Erythroblast (primary cell): ENCODE results near the gene SPATA9.
A peak's percentile ranks its signal among the peaks of the same experiment; 100 is the strongest.
"Not testable (repeated sequence)": the region's sequence is repeated elsewhere in the genome, so short reads cannot be mapped to it uniquely, and the experiment has no call there.

Experiments used
- DNase-seq, 2 experiments: peaks; one replicate each; lab custom pipeline; 2025; lab: John Stamatoyannopoulos, UW
- GATA1 ChIP-seq: IDR thresholded peaks from 2 replicates; pipeline ENCODE4 v1.6.1; 2011; ENCODE audit warnings: low read depth, mild to moderate bottlenecking, control low read depth, low read length, moderate library complexity
- POLR2A ChIP-seq: IDR thresholded peaks from 2 replicates; pipeline ENCODE4 v1.6.1; 2011; ENCODE audit warnings: mild to moderate bottlenecking, low read length

The SPATA9 gene

GRCh38 chr5:95654196-95654595, 28.6 kb downstream of the SPATA9 start:
- no peak for DNase-seq
- no peak for TF ChIP-seq POLR2A
- TF ChIP-seq GATA1, result no peak

DNA sequence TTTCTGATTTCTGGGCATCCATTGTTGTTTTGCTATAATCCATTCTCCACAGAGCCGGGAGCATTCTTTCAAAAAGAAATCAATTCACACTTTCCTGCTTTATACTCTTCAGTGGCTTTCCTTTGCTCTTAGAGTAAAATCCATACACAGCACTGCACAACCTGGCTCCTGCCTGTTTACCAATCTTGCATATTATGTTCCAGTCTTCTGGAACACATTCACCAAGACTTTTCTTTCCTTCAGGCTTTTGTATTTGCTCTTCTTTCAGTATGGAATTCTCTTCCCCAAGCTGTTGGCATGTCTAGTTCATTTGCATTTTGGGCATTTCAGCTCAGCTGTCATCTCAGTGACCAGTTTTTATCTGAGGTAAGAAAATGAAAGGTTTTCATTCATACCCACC, 29.9 kb downstream of the SPATA9 start:
- DNase-seq, result no peak
- TF ChIP-seq GATA1 (no peak), POLR2A (no peak)

DNA sequence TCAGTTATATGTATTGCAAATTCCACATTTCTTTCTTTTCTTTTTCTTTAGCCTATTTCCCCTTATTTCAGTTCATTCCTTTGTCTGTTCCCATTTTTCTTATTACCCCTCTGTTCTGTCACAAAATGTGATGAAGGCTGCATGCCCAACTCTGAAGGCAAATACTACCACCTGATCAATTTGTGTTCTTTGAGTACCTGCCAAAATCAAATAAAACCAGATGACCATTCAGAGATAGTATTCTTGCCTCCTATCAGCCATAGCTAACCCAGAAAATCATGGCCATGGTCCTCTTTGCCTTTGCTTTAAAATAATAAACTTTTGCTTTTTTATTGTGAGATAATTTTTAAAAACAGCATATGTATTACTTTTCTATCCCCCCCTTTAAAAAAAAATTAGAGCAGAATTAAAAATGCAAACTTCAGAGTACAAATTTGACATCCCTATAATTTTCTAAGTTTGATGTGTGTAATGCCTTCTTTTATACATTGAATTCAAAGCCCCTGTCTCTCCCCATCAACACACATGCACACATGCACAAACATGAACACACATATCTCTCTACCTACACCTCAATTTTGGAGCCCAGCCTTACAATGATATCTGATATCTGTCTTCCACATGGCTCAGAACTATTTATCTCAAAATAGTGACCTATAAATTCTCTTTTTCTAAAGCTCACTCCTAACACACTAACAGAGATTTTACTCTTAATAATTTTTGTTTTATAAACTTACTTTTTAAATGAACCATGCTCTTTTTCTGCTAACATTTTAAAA, 32.8 kb downstream of the SPATA9 start:
- peak; percentile 59 to 69 for DNase-seq
- no peak for TF ChIP-seq POLR2A
- no peak for TF ChIP-seq GATA1

DNA sequence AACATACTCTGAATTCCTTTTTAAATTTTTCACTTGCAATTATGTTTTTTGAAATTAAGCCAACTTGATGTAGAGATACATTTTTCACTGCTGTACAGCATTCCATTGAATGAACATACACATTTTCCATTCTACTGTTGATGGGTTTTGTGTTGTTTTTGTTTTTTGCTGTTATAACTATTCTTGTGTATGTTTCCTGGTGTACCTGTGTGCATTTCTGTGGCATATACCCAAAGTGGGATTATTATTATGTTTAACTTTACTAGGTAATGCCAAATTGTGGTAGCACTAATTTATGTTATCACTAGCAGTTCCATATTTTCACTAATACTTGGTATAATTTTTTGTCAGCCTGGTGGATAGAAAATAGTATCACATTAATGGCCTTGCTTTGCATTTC, 33.5 kb downstream of the SPATA9 start:
- DNase-seq, result peak; percentile 44 to 67
- TF ChIP-seq GATA1 (no peak), POLR2A (no peak)

- peak; percentile 92 to 95 for DNase-seq
- TF ChIP-seq GATA1 (no peak), POLR2A (peak; percentile 97)
Observed at GRCh38 chr5:95647886-95648860, 34.6 kb downstream of the SPATA9 start.

DNA sequence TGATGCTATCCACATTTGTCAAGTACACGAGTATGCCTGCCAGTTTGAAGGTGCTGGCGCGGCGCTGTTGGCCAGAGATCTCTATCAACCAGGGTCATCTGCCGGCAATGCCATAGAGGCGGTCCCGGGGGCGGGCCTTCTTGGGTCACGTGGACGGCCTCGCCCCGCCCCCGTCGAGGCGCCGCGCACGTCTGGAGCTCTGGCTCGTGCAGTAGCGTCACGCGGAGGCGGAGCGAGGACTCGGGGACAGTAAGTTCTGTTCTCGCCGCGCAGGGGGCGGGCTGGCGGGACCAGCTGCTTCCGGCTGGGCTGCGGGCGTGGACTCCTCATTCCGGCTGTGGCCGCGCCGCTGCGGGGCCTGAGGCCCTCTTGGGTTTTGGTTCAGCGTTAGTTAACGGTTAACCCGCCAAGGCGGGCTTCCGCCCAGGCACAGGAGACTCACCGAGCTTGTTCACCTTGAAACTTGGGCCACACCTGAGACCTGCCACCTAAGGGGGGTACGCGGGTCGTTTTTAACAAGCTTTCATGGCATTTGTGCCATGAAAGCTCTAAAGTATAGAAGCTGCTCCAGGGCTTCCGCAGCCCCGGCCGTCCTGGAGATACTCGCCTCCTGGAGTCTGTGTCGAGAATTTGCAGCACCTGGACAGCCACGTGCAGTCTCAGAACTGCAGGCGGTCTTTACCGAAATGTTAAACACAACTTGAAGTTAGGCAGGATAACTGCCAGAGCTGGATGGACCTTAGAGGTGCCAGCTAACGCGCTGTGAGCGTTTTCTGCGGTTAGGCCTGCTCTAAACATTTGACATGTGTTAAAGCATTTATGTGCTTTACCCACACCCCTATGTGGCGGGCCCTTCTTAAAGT, 36.0 kb downstream of the SPATA9 start, which contains the start of gene RFESD:
Gene RFESD, plus strand, starts transcription at position 209 of the 863 bp plus-strand sequence. CDS start 5,495 bp downstream, outside the sequence.
- TF ChIP-seq POLR2A (peak; percentile 99), GATA1 (peak; percentile 49)
- peak; percentile 99 to 100 for DNase-seq

DNA sequence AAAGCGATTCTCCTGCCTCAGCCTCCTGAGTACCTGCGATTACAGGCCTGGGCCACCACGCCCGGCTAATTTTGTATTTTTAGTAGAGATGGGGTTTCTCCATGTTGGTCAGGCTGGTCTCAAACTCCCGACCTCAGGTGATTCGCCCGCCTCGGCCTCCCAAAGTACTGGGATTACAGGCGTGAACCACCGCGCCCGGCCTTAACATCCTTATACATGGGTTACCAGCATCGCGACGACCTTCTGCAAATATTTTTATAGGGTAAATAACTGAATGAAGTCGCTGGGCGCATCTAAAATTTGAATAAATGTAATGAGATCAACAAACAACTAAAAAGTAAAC, 36.6 kb downstream of the SPATA9 start:
- DNase-seq, result not testable (repeated sequence)

GRCh38 chr5:95644351-95645042, 38.3 kb downstream of the SPATA9 start:
- TF ChIP-seq GATA1 (no peak), POLR2A (no peak)
- peak; percentile 66 to 79 for DNase-seq

GRCh38 chr5:95643152-95643551, 39.6 kb downstream of the SPATA9 start:
- DNase-seq, result no peak
- TF ChIP-seq GATA1 (no peak), POLR2A (no peak)

- peak in 1 of 2 experiments; percentile 24 for DNase-seq
- TF ChIP-seq GATA1, result no peak
- no peak for TF ChIP-seq POLR2A
Observed at GRCh38 chr5:95641741-95642220, 41.0 kb downstream of the SPATA9 start.

GRCh38 chr5:95638632-95639031, 44.2 kb downstream of the SPATA9 start:
- DNase-seq, result no peak
- TF ChIP-seq POLR2A, result no peak
- TF ChIP-seq GATA1, result no peak

- no peak for TF ChIP-seq GATA1
- no peak for TF ChIP-seq POLR2A
- no peak for DNase-seq
Observed at GRCh38 chr5:95634081-95634480, 48.7 kb downstream of the SPATA9 start.

GRCh38 chr5:95633671-95634070, 49.1 kb downstream of the SPATA9 start:
- no peak for DNase-seq
- TF ChIP-seq GATA1, result no peak
- no peak for TF ChIP-seq POLR2A

DNA sequence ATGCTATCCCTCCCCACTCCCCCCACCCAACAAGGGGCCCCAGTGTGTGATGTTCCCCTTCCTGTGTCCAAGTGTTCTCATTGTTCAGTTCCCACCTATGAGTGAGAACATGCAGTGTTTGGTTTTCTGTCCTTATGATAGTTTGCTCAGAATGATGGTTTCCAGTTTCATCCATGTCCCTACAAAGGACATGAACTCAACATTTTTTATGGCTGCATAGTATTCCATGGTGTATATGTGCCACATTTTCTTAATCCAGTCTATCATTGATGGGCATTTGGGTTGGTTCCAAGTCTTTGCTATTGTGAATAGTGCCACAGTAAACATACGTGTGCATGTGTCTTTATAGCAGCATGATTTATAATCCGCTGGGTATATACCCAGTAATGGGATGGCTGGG, 49.8 kb downstream of the SPATA9 start:
- not testable (repeated sequence) for DNase-seq
